H9 (cell line): ENCODE data around the gene CBFA2T2. TPM values are rescaled to one million over a fixed set of nuclear protein-coding genes. Genes with fewer than 3 reads are reported as not detected.

Experiments
- DNase-seq: peaks from one replicate; pipeline ENCODE4 v3.0.0-alpha.2; 2017
- H2AFZ ChIP-seq: one replicate; pipeline ENCODE4 v1.6.1; 2013; ENCODE audit warnings: mild to moderate bottlenecking, low read length, control low read depth, moderate library complexity
- H2AK5ac ChIP-seq: 2 replicates; pipeline ENCODE4 v1.6.1; 2013; ENCODE audit warnings: low read length, control low read depth, mixed read lengths; ENCODE audit not compliant: insufficient read length
- H2BK120ac ChIP-seq: one replicate; pipeline ENCODE4 v1.6.1; 2013; ENCODE audit warnings: low read depth, mild to moderate bottlenecking, low read length, control low read depth, inconsistent platforms; ENCODE audit not compliant: poor library complexity, severe bottlenecking
- H2BK12ac ChIP-seq: 2 replicates; pipeline ENCODE4 v1.6.1; 2013; ENCODE audit warnings: low read length, control low read depth, mixed read lengths, low read depth; ENCODE audit not compliant: insufficient read length
- H2BK15ac ChIP-seq: 2 replicates; pipeline ENCODE4 v1.6.1; 2013; ENCODE audit warnings: low read depth, low read length, control low read depth
- H2BK20ac ChIP-seq: one replicate; pipeline ENCODE4 v1.6.1; 2013; ENCODE audit warnings: low read depth, mild to moderate bottlenecking, low read length, control low read depth, inconsistent platforms; ENCODE audit not compliant: poor library complexity, severe bottlenecking
- H2BK5ac ChIP-seq: 2 replicates; pipeline ENCODE4 v1.6.1; 2013; ENCODE audit warnings: low read length, control low read depth, mixed read lengths; ENCODE audit not compliant: insufficient read length
- H3K14ac ChIP-seq: 2 replicates; pipeline ENCODE4 v1.6.1; 2013; ENCODE audit warnings: low read length, control low read depth; ENCODE audit not compliant: insufficient read depth
- H3K18ac ChIP-seq: 2 replicates; pipeline ENCODE4 v1.6.1; 2013; ENCODE audit warnings: low read depth, mild to moderate bottlenecking, mixed read lengths, low read length, control low read depth; ENCODE audit not compliant: insufficient read length
- H3K23ac ChIP-seq: 2 replicates; pipeline ENCODE4 v1.6.1; 2013; ENCODE audit warnings: low read length, control low read depth, mixed read lengths, low read depth; ENCODE audit not compliant: insufficient read length
- H3K23me2 ChIP-seq: 2 replicates; pipeline ENCODE4 v1.6.1; 2013; ENCODE audit warnings: low read depth, mild to moderate bottlenecking, mixed read lengths, low read length, control low read depth; ENCODE audit not compliant: insufficient read length, poor library complexity, severe bottlenecking
- H3K27ac ChIP-seq: 2 replicates; pipeline ENCODE4 v1.5.1; 2013; ENCODE audit warnings: low read length, control low read depth, mixed read lengths, low read depth; ENCODE audit not compliant: insufficient read length
- H3K27me3 ChIP-seq: 2 replicates; pipeline ENCODE4 v1.6.1; 2013; ENCODE audit warnings: low read length, control low read depth, inconsistent platforms; ENCODE audit not compliant: insufficient read depth
- H3K4ac ChIP-seq: 2 replicates; pipeline ENCODE4 v1.6.1; 2013; ENCODE audit warnings: low read depth, mild to moderate bottlenecking, control low read depth, inconsistent platforms, low read length, moderate library complexity
- H3K4me1 ChIP-seq: 2 replicates; pipeline ENCODE4 v1.6.1; 2013; ENCODE audit warnings: low read length, control low read depth, inconsistent platforms; ENCODE audit not compliant: insufficient read depth
- H3K4me2 ChIP-seq: 2 replicates; pipeline ENCODE4 v1.6.1; 2013; ENCODE audit warnings: low read length, control low read depth, mixed read lengths; ENCODE audit not compliant: insufficient read length, insufficient read depth
- H3K56ac ChIP-seq: 2 replicates; pipeline ENCODE4 v1.6.1; 2013; ENCODE audit warnings: low read depth, mild to moderate bottlenecking, mixed read lengths, low read length, control low read depth; ENCODE audit not compliant: insufficient read length
- H3K79me1 ChIP-seq: 2 replicates; pipeline ENCODE4 v1.6.1; 2013; ENCODE audit warnings: low read depth, mild to moderate bottlenecking, moderate library complexity, low read length, control low read depth, inconsistent platforms; ENCODE audit not compliant: insufficient read depth, poor library complexity, severe bottlenecking
- H3K79me2 ChIP-seq: 2 replicates; pipeline ENCODE4 v1.6.1; 2013; ENCODE audit warnings: low read length, control low read depth, inconsistent platforms; ENCODE audit not compliant: insufficient read depth
- H3K9ac ChIP-seq: 2 replicates; pipeline ENCODE4 v1.6.1; 2013; ENCODE audit warnings: low read length, control low read depth, mixed read lengths; ENCODE audit not compliant: insufficient read length; ENCODE audit errors: extremely low read depth
- H3K9me3 ChIP-seq: one replicate; pipeline ENCODE4 v1.6.1; 2013; ENCODE audit warnings: low read depth, low read length, inconsistent platforms; ENCODE audit not compliant: control insufficient read depth
- H3T11ph ChIP-seq: one replicate; pipeline ENCODE4 v1.6.1; 2013; ENCODE audit warnings: mild to moderate bottlenecking, low read length, control low read depth, inconsistent platforms
- H4K20me1 ChIP-seq: one replicate; pipeline ENCODE4 v1.6.1; 2013; ENCODE audit not compliant: control insufficient read depth, insufficient read length, insufficient read depth
- H4K5ac ChIP-seq: 2 replicates; pipeline ENCODE4 v1.6.1; 2013; ENCODE audit warnings: low read depth, mild to moderate bottlenecking, mixed read lengths, low read length, control low read depth; ENCODE audit not compliant: insufficient read length
- H4K8ac ChIP-seq: replicated peaks from 2 replicates; pipeline ENCODE4 v1.6.1; 2013; ENCODE audit warnings: low read length, control low read depth, mixed read lengths, low read depth; ENCODE audit not compliant: insufficient read length
- H4K91ac ChIP-seq: 2 replicates; pipeline ENCODE4 v1.6.1; 2013; ENCODE audit warnings: low read depth, mild to moderate bottlenecking, moderate library complexity, mixed read lengths, low read length, control low read depth; ENCODE audit not compliant: insufficient read length
- H3K27ac Mint-ChIP-seq, 3 experiments: 2 replicates in 2 of 3; 3 replicates in 1 of 3; pipeline ENCODE4 v1.8.0; 2020 to 2021; ENCODE audit warnings: mixed read lengths in 3 of 3, mild to moderate bottlenecking in 1 of 3, moderate library complexity in 1 of 3
- H3K27me3 Mint-ChIP-seq: 2 replicates; pipeline ENCODE4 v1.8.0; 2021; ENCODE audit warnings: low read depth, mild to moderate bottlenecking, moderate library complexity, mixed read lengths
- H3K36me3 Mint-ChIP-seq, 3 experiments: 2 replicates in 2 of 3; 3 replicates in 1 of 3; pipeline ENCODE4 v1.8.0; 2020 to 2021; ENCODE audit warnings: low read depth in 3 of 3, mixed read lengths in 3 of 3; ENCODE audit not compliant: insufficient read depth in 1 of 3
- H3K4me1 Mint-ChIP-seq, 2 experiments: 2 replicates each; pipeline ENCODE4 v1.8.0; 2020; ENCODE audit warnings: mixed read lengths in 2 of 2
- H3K4me3 Mint-ChIP-seq, 2 experiments: 2 replicates in 1 of 2; 3 replicates in 1 of 2; pipeline ENCODE4 v1.8.0; 2020 to 2021; ENCODE audit warnings: mild to moderate bottlenecking in 2 of 2, mixed read lengths in 2 of 2, moderate library complexity in 1 of 2
- H3K9me3 Mint-ChIP-seq, 2 experiments: 2 replicates in 1 of 2; 3 replicates in 1 of 2; pipeline ENCODE4 v1.8.0; 2020; ENCODE audit warnings: mild to moderate bottlenecking in 2 of 2, mixed read lengths in 2 of 2, moderate library complexity in 1 of 2
- CTCF ChIP-seq: fragments of 200-600 bp; sonication (generic); conservative IDR thresholded peaks from 3 replicates; pipeline ENCODE4 v1.8.0; 2021; ENCODE audit warnings: antibody characterized with exemption, mild to moderate bottlenecking
- WGBS: extraction: QIAGEN DNeasy Blood & Tissue Kit; methylation state at CpG from one replicate; pipeline ENCODE4 v1.1.7; 2013; ENCODE audit warnings: missing lambda C conversion rate, low lambda C conversion rate, mixed read lengths; ENCODE audit not compliant: insufficient read length; ENCODE audit errors: extremely low coverage; 5-methylcytosine and 5-hydroxymethylcytosine counted together
- total RNA-seq: library from RNA; stranded (reverse); gene quantifications from 2 replicates; pipeline ENCODE4 v1.2.1, GENCODE V29; 2021

Gene CBFA2T2
- total RNA-seq, 1 experiment from 2014 or later: 11.2 TPM

DNA sequence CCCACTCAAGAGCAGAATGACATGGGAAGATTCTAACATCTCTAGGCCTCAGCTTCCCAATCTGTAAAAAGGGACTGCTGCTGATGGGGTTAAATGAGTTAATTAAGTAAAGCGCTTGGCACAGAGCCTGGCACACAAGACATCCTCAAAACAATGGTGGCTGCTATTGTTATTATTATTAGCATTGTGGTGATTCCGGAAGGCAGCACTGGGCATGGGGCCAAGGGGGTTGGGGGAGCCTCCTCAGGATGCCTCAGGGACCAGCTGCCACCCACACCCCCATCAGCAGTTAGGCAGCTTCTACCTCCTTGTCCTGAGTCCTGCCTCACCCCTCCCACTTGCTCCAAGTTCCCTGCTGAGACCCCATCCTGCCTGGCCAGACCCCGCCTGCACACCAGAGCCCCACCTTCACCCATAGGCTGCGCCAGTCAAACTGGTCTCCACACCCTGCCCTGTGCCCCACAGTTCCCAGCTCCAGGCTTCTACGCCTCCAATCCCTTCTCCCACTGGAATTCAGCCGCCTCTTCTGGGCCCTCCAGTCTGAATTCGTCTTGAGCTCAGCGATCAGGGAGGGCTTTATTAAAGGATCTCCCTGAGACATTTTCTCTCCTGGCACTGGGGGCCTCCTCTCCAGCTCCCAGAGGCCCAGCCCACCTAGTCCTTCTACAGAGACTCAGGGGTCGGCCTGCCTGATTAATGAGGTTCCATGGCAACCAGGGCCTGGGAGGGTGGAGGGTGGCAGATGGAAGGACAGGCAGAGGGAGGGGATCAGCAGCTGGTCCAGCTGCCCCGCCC is 194.8 kb downstream of the CBFA2T2 start:
- Mint-ChIP-seq H3K4me1 (peaks cover 25 to 29% of the 10 kb centered on the region in 2 experiments), H3K27me3 (peaks cover 32% of the 10 kb centered on the region), H3K4me3 (peak overlapping the region; percentile 86 to 92), H3K27ac (peak overlapping the region; percentile 69 to 95 (median 94)), H3K36me3 (peaks cover 2 to 26% (median 7%) of the 10 kb centered on the region in 3 experiments; a peak in 5 of 7 replicates), H3K9me3 (no peaks in the 10 kb centered on the region)
- H3T11ph ChIP-seq: no peak overlapping the region
- no peak overlapping the region; the same call in 1 of the 2 replicates for H3K14ac ChIP-seq
- no peaks in the 10 kb centered on the region for H3K27me3 ChIP-seq
- no peak overlapping the region for H4K91ac ChIP-seq
- TF ChIP-seq CTCF: no peak
- H3K9me3 ChIP-seq: no peaks in the 10 kb centered on the region
- H3K27ac ChIP-seq: no peak overlapping the region
- no peaks in the 10 kb centered on the region for H3K4me1 ChIP-seq
- no CpG with 5 or more reads among the region's 10 CpGs for WGBS
- H3K23ac ChIP-seq: no peak overlapping the region
- H2BK20ac ChIP-seq: no peak overlapping the region
- no peak overlapping the region for H2AFZ ChIP-seq
- H2BK5ac ChIP-seq: no peak overlapping the region
- no peaks in the 10 kb centered on the region for H4K20me1 ChIP-seq
- H2AK5ac ChIP-seq: no peak overlapping the region
- no peak overlapping the region for H2BK120ac ChIP-seq
- peak overlapping the region; percentile 53 for H3K9ac ChIP-seq
- peaks cover 10% of the 10 kb centered on the region for H3K23me2 ChIP-seq
- H3K18ac ChIP-seq: no peak overlapping the region
- DNase-seq: peak; percentile 72
- no peak overlapping the region for H3K56ac ChIP-seq
- no peak overlapping the region for H4K8ac ChIP-seq
- H3K79me2 ChIP-seq: peaks cover 7% of the 10 kb centered on the region; the same call in 1 of the 2 replicates
- no peak overlapping the region for H2BK12ac ChIP-seq
- no peak overlapping the region for H4K5ac ChIP-seq
- no peaks in the 10 kb centered on the region for H3K79me1 ChIP-seq
- peak overlapping the region; percentile 67 for H3K4me2 ChIP-seq
- no peak overlapping the region for H3K4ac ChIP-seq
- H2BK15ac ChIP-seq: no peak overlapping the region
